Measurements from ENCODE around the gene SYNPO2.
"Not testable (repeated sequence)": the region's sequence is repeated elsewhere in the genome, so short reads cannot be mapped to it uniquely, and the experiment has no call there.

SYNPO2 gene, protein sequence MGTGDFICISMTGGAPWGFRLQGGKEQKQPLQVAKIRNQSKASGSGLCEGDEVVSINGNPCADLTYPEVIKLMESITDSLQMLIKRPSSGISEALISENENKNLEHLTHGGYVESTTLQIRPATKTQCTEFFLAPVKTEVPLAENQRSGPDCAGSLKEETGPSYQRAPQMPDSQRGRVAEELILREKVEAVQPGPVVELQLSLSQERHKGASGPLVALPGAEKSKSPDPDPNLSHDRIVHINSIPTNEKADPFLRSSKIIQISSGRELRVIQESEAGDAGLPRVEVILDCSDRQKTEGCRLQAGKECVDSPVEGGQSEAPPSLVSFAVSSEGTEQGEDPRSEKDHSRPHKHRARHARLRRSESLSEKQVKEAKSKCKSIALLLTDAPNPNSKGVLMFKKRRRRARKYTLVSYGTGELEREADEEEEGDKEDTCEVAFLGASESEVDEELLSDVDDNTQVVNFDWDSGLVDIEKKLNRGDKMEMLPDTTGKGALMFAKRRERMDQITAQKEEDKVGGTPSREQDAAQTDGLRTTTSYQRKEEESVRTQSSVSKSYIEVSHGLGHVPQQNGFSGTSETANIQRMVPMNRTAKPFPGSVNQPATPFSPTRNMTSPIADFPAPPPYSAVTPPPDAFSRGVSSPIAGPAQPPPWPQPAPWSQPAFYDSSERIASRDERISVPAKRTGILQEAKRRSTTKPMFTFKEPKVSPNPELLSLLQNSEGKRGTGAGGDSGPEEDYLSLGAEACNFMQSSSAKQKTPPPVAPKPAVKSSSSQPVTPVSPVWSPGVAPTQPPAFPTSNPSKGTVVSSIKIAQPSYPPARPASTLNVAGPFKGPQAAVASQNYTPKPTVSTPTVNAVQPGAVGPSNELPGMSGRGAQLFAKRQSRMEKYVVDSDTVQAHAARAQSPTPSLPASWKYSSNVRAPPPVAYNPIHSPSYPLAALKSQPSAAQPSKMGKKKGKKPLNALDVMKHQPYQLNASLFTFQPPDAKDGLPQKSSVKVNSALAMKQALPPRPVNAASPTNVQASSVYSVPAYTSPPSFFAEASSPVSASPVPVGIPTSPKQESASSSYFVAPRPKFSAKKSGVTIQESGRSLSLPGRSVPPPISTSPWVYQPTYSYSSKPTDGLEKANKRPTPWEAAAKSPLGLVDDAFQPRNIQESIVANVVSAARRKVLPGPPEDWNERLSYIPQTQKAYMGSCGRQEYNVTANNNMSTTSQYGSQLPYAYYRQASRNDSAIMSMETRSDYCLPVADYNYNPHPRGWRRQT

DNA sequence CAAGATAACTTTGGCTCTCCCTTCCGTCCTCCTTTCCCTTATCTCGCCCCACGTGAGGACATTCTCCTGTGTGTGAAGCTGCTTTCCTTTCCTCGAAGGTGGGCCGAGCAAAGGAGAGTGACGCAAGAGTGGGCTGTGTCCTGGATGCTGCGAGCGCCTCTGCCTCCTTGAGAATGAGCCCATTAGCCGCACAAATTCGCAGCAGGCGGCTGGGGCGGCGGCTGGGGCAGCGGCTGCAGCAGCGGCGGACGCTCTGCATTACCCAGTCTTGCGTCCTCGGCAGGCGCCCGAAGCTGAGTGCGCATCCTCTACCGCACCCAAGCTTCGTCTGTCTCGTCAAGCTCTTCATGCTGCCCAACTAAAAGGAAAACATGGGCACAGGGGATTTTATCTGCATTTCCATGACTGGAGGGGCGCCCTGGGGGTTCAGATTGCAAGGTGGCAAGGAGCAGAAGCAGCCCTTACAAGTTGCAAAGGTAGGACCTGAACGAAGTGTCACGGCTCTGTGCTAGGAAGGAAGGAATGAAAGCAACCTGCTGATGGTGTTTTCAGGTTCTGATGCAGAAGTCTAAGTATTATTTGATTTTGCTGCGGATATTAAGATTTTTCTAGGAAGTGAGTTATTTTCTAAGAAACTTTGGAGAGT is at the start of gene SYNPO2:
Gene SYNPO2, plus strand, starts transcription at position 189 of the 646 bp plus-strand sequence. Its CDS starts 183 bp downstream, at position 372.
- DNase-seq (ENCODE audit: low read depth) = no peak

DNA sequence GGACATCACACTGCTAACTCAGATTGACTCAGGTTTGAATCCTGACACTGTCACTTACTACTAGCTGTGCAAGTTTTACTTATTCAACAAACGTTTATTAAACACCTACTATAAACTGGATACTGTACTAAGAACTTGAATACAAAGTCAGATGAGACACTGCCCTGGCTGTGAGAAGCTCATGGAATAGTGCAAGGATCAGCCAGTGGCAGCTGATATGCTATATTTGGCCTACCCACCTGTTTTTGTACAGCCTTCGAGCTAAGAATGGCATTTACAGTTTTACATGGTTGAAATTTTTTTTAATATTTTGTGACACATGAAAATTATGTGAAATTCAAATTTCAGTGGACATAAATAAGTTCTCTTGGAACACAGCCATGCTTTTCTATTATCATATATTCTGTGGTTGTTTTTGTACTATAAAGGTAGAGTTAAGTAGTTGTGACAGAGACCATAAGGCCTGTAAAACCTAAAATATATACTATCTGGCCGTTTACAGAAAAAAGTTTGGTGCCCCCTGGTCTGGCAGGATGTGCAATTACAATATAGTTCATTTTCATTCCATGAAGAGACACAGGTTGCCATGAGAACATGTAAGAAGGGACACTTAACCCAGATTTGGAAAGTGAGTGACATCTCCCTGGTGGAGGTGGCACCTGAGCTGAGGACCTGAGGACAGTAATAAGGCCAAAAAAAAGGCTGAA is 49.3 kb upstream of the SYNPO2 start:
- no peak for DNase-seq (ENCODE audit: low read depth)

DNA sequence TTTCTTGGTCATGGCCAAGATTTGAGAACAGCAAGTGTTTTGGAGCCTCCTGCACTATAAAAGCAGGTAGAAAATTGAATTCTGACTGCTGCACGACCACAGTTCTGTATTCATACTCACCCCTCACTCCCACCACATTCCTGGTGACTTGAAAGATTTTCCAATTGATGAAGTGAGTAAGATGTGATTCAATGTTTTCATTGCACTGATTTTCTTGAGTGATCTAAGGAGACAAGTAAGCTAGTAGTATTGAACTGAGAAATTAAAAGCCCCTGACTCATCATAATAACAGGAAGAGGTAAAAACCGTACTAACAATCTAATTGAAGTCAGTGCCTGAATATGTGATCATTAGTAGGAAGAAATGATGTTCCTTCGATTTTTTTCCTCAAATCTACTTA is 46.6 kb upstream of the SYNPO2 start:
- no peak for DNase-seq (ENCODE audit: low read depth)

DNA sequence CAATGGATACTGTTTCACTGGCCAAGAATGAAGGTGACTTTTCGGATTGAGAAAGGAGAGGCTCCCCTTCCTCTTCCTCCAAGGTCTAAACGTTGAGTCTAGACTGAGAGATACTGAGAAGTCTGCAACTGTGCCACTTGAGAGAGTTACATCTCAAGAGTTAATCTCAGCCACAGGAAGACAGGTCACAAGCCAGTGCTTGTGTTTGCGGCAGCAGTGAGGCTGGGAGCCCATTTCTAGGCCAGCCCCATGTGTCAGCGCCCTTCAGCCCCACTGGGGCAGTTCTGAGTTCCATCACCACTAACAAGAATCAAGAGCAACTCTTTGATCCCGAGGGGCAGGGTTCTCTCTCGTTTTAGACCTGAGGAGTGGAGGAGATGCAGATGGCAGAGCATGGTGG is 45.4 kb upstream of the SYNPO2 start:
- DNase-seq (ENCODE audit: low read depth) = no peak

DNA sequence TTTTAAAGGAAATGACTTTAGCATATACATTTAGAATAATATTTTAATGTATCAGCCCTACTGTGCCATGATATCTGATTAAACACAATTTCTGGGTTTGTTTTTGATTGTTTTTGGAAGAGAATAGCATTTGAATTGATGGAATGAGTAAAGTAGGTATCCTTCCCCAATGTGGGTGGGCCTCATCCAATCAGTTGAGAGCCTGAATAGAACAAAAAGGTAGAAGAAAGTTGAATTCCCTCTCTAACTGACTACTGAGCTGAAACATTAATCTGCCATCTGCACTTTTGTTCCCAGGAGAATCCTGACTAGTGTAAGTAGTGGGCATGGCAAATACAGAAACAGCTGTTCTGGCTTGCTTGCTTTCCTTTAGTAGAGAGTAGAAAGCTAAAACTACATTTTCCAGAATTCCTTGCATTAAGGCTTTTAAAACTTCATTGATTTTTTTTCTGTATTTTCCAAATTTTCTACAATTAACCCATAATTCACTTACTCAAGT is 43.1 kb upstream of the SYNPO2 start:
- no peak for DNase-seq (ENCODE audit: low read depth)

DNA sequence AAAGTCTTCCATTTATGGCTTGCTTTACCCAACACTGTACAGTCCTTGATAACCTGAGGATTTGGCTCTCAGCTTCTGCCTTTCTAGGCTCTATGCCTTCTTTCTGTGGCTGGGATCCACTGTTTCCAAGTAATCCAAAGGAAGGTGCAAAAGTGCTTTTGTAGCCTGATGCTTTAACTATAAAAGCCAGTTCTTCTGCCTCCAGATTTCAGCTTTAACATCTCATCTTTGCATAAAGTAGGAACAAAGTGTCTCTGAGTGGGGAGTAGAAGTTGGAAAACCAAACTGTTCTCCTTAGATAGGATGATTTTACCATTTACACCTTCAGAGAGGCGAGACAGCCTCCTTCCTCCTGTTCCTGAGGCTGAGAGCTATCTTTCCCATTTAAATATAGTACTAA is 41.7 kb upstream of the SYNPO2 start:
- no peak for DNase-seq (ENCODE audit: low read depth)

DNA sequence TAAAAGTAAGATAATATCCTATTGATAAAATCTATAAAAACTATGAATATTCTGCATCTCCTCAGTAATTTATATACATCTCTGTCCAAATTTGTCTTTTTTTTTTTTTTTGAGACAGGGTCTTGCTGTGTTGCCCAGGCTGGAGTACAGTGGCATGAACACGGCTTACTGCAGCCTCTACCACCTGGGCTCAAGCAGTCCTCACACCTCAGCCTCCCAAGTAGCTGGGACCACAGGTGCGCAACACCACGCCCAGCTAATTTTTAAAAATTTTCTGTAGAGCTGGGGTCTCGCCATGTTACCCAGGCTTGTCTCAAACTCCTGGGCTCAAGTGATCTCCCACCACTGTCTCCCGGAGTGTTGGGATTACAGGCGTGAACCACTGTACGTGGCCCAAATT is 40.4 kb upstream of the SYNPO2 start:
- DNase-seq (ENCODE audit: low read depth) = no peak

DNA sequence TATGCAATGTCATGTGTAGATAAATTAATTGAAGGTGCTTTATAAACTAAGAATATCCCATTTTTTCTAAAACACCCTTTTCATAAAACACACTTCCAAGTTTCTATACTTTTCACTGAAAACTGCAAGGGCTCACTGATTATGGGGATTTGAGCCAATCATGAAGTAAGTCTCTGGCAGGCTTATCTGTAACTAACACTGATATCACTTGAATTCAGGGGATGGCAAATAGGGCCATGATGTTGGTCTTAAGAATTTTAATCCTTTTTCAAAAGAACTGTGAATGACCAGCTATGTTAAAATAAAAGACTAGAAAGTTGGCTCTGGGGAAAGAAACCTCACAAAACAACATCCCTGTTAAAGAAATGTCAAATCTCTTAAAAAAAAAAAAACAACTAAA is 39.8 kb upstream of the SYNPO2 start:
- no peak for DNase-seq (ENCODE audit: low read depth)

DNA sequence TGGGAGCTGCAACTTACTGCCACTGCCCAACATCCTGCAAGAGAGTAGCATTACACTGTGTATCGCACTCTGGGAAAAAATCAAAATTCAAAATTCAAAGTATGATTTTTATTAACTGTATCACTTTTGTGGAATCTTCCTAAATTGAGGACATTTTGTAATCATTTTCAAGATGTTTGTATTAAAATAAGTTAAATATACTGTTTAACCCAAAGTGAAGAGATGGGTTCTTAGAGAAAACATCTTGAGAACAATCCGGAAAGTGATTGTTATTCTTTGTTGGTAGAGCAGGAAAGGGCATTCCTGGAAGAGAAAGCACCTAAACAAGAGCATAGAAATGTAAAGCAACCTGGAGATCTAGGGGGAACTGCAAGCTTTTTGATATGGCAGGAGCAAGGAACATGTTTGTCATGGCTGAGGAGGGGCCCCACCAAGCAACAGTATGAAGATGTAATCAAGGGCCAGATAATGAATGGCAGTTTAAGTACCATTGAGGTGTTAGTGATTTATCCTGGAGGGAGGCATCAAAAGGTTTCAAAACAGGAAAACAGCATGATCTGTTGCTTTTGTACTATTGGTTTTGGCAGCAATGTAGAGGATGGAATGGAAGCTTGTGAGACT is 38.7 kb upstream of the SYNPO2 start:
- no peak for DNase-seq (ENCODE audit: low read depth)

DNA sequence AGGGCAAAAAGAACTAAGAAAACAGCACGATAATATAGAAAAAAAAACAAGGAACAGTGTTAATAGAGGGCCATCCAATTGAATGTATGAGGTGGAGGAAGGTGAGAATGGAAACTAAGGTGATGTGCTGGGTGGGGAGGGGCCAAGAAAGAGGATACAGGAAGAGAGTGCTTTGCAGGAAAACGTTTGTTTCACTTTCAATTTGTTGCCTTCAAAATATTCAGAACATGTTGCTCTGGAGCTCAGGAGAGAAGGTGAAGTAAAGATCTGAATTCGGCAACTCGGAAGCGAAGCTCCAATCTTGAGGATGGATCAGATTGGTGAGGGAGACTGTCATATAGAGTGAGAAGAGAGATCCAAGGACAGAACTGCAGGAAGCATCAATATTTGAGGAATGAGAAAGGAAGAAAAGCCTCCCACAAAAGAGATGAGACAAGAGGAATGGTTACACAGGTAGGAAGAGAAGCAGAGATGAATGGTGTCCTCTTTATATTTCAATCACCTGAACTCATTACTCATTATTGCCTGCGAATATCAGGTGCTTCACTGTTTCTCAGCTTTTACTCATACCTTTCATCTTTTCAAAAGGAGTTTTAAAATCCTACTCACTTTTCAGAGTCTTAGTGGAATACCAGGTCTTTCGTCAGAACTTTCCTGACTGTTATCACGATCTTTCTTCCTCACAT is 38.0 kb upstream of the SYNPO2 start:
- peak; percentile 30 for DNase-seq (ENCODE audit: low read depth)

DNA sequence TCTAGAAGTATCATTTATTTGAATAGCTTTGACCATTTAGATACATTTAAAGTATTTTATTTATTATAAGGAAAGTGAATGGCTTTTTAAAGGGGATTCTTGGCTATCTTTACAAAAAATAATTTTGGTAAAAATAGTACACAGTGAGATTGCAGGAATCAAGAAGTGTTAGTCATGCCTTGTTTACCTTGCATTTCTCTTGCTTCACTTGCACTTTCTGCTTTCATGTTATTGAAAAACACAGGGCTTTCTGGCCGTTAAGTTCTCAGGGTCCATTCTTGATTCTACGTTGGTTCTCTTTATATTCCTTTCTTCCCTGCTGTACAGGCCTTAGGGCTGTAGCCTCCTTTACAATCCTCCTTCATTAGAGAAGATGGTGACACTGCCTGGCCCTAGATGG is 30.9 kb upstream of the SYNPO2 start:
- no peak for DNase-seq (ENCODE audit: low read depth)

DNA sequence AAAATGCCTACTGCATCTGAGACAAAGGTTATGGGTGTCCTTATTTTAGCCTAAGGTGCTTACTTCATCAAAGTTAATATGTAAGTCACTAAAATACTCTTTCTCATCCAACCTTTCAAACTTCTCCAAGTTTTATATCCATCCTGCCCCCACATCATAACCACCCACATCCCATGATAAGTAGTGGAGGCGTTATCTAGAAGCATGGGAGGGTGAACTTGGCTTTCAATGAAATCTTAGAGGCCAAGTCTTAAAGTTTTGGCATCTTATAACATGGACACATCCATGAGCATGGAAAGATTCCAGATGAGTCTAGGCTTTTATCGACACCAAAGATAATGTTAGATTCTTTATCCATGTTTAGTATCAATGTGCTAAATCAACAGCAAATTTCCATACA is 29.9 kb upstream of the SYNPO2 start:
- no peak for DNase-seq (ENCODE audit: low read depth)

DNA sequence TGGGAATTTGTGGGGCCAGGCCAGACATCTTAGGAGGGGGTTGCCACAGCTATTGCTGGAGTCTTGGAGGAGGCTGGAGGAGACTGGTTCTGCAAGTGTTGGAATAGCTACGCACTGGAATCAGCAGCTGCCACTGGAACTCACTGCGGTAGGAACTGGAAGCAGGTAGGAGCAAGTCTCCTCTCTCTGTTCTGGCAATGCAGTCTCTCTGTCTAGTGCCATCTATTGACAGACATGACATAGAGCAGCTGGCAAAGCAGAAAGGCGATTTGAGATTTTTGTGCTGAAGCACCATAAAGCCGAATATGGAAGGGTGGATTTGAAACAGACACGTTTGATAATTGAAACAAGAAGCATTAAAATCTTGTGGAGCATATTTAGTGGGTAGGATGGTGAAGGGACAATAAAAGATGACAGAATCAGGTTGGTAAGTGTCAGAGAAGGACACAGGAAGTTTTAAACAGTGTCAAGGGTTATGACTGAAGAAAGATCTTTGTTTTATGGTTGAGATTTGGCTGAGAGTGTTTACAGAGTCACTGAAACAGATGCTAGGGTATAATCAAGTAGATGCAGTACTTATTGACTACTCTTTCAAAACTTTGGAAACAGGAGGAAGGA is 23.5 kb upstream of the SYNPO2 start:
- no peak for DNase-seq (ENCODE audit: low read depth)

DNA sequence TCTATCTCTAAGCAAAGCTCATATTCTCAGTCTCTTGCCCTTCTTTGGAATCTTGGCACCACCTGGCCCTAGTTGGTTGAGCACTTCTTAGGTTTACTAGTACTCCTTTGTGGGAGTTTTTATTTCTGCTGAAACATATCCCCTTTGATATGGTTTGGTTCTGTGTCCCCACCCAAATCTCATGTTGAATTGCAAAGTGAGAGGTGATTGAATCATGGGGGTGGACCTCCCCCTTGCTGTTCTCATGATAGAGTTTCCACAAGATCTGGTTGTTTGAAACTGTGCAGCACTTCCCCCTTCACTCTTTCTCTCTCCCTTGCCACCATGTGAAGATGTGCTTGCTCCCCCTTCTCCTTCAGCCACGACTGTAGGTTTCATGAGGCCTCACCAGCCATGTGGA is 22.2 kb upstream of the SYNPO2 start:
- no peak for DNase-seq (ENCODE audit: low read depth)

DNA sequence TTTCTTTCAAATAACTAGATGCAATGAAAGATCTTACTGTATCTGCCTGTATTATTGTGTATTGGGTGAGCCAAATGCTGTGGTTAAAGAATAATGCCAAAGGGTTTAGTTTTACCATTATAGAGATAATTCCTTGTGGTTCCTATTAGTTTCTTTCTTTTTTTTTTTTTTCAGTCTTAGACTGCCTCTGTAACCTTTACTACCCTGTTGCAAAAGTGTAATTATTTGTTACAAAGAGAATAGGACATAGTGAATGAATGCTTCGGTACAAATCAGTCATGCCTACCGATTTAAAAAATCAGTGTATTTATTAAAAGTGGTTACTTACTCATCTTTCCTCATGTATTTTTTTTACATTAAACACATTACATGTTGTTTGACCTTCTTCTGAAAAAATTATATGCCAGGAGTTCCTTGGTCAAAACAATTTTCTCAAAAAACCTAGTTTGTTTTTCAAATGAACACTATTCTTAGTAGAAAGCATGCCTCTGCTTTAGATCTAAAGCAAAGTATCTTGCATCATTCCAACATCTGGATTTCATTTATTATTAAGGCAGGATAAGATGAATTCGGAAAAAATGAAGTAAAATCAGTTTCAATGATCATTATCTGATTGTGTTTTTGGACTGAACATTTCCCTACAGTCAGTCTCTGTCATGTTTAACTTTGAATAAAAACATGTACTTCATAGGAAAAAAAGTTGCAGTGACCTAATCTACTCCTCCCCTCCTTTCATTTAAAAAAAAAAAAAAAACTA is 21.2 kb upstream of the SYNPO2 start:
- DNase-seq (ENCODE audit: low read depth) = no peak

DNA sequence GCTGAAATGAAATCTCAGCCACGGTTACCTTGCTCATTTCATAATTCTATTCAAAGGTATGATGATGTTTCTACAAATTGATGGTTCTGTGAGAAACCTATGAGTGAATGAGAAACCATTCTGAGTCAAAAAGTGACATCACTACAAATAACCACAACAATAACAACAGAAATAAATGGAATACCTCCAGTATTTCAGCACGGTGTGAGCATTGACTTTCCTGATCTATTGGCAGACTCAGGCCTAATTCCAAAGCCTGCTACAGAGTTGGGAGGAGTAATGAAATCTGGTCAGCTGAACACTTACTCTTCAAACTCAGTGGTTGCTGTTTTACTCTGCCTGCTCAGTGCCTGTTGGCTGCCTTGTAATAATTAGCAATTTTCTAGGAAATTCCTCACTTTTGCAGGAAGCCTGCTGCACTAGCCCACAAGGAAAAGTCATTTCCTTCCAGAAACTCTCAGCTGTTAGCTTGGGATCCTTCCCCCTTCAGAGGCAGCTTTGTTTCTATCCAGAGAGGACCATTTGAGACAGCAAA is 18.8 kb upstream of the SYNPO2 start:
- DNase-seq (ENCODE audit: low read depth) = no peak

DNA sequence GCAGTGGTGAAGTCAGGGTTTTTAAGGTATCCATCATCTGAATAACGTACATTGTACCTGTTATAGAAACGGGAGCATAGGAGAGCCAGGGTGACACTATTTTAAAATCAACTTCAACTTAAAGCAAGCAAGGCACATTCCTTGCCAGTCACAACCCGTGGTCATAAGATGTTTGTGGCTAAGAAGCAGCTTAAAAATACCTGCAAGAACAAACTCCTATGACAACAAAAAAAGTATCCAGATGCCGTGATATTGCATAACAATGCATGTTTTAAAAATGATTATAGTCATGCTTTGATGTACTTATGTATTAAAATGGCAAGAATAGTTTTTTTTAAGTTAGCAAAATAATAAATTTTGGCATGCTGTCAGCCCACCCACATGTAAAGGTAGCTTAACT is 16.5 kb upstream of the SYNPO2 start:
- DNase-seq (ENCODE audit: low read depth) = no peak

DNA sequence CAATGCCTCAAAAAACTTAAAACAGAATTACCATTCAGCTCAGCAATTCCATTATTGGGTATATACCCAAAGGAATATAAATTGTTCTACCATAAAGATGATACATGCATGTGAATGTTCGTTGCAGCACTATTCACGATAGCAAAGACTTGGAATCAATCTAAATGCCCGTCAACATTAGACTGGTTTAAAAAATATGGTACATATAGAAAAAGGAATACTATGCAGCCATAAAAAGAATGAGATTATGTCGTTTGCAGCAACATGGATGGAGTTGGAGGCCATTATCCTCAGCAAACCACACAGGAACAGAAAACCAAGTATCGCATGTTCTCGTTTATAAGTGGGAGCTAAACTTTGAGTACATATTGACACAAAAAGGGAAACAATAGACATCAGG is 10.9 kb upstream of the SYNPO2 start:
- DNase-seq (ENCODE audit: low read depth) = no peak

DNA sequence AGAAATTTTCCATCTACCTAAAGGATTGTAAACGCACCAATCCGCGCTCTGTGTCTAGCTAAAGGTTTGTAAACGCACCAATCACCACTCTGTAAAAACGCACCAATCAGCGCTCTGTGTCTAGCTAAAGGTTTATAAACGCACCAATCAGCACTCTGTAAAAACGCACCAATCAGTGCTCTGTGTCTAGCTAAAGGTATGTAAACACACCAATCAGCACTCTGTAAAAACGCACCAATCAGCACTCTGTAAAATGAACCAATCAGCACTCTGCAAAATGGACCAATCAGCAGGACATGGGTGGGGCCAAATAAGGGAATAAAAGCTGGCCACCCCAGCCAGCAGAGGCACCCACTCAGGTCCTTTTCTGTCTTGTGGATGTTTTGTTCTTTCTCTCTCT is 10.1 kb upstream of the SYNPO2 start:
- not testable (repeated sequence) for DNase-seq (ENCODE audit: low read depth)

Data from stimulated activated CD4-positive, alpha-beta T cell treated with anti-CD3 and anti-CD28 coated beads, Interleukin-2, amount 100 ng/mL, for 4 hours (primary cell).